Breast epithelium (tissue), 4 donors: ENCODE measurements around the gene MIER2. TPM values are rescaled to one million over a fixed set of nuclear protein-coding genes. Genes with fewer than 3 reads are reported as not detected.

ENCODE experiments used
- DNase-seq, 2 donors: peaks; one replicate each; pipeline ENCODE4 v3.0.0-alpha.2; 2019; ENCODE audit warnings: low spot score in 2 of 2
- H3K27ac ChIP-seq, 2 donors: fragments of 200-600 bp; sonication (generic) in 1 of 2; one replicate each; pipeline ENCODE4 v1.5.1; 2016 to 2019; ENCODE audit warnings: mild to moderate bottlenecking in 1 of 2
- H3K27me3 ChIP-seq, 2 donors: fragments of 200-600 bp; sonication (generic) in 1 of 2; one replicate each; pipeline versions ENCODE4 v1.5.1 to v1.6.0; 2017 to 2019; ENCODE audit warnings: control low read depth in 1 of 2, mild to moderate bottlenecking in 1 of 2
- H3K36me3 ChIP-seq: fragments of 200-600 bp; one replicate; pipeline ENCODE4 v1.5.1; 2019
- H3K4me1 ChIP-seq, 2 donors: fragments of 200-600 bp; sonication (generic); one replicate each; pipeline ENCODE4 v1.5.1; 2016 to 2019; ENCODE audit warnings: control low read depth in 1 of 2
- H3K4me3 ChIP-seq, 3 donors: fragments of 200-600 bp; sonication (generic); 1 replicate in 2 of 3; 2 replicates in 1 of 3; pipeline ENCODE4 v1.5.1; 2016 to 2019; ENCODE audit warnings: mild to moderate bottlenecking in 3 of 3, moderate library complexity in 2 of 3
- H3K9me3 ChIP-seq, 2 donors: fragments of 200-600 bp; sonication (generic) in 1 of 2; one replicate each; pipeline ENCODE4 v1.5.1; 2016 to 2019; ENCODE audit warnings: control low read depth in 1 of 2
- CTCF ChIP-seq, 3 donors: fragments of 450-650 bp; IDR thresholded peaks; one replicate each; pipeline ENCODE4 v1.5.1; 2016 to 2017; ENCODE audit warnings: antibody characterized with exemption in 3 of 3, mild to moderate bottlenecking in 3 of 3, moderate library complexity in 3 of 3
- POLR2A ChIP-seq: fragments of 450-650 bp; IDR thresholded peaks from one replicate; pipeline ENCODE4 v1.6.1; 2016; ENCODE audit warnings: antibody characterized with exemption, mild to moderate bottlenecking, moderate library complexity
- POLR2AphosphoS5 ChIP-seq, 3 donors: sonication (generic); formaldehyde crosslinking; IDR thresholded peaks; one replicate each; pipeline ENCODE4 v1.6.1; 2017; ENCODE audit warnings: antibody characterized with exemption in 3 of 3
- intact Hi-C: fragments of 100-400 bp; cut with DNase I; formaldehyde crosslinking; loops from one replicate; pipeline ENCODE4 v1.15.1; 2023; ENCODE audit warnings: low total_unique reads
- total RNA-seq, 3 donors: library from RNA; depleted of rRNA; stranded (reverse); fragments of >200 nt; gene quantifications; one replicate each; pipeline ENCODE4 v1.1.0, GENCODE V29; 2016

Gene MIER2
- total RNA-seq, 3 donors from 2014 or later: 5.4 to 17.0 (median 12.8) TPM

GRCh38 chr19:374886-375235 is 30.3 kb upstream of the MIER2 start:
- no peak for TF ChIP-seq CTCF (IDR thresholded peaks at IDR 0.05)
- TF ChIP-seq POLR2A: no peak
- no peaks in the 10 kb centered on the region for H3K36me3 ChIP-seq
- peaks cover 0 to 12% of the 10 kb centered on the region in 2 donors for H3K4me1 ChIP-seq
- H3K27ac ChIP-seq: no peak overlapping the region
- intact Hi-C loops: no loop called here
- no peak overlapping the region for H3K4me3 ChIP-seq
- no peaks in the 10 kb centered on the region for H3K9me3 ChIP-seq
- peaks cover 0 to 14% of the 10 kb centered on the region in 2 donors for H3K27me3 ChIP-seq
- no peak for DNase-seq

DNA sequence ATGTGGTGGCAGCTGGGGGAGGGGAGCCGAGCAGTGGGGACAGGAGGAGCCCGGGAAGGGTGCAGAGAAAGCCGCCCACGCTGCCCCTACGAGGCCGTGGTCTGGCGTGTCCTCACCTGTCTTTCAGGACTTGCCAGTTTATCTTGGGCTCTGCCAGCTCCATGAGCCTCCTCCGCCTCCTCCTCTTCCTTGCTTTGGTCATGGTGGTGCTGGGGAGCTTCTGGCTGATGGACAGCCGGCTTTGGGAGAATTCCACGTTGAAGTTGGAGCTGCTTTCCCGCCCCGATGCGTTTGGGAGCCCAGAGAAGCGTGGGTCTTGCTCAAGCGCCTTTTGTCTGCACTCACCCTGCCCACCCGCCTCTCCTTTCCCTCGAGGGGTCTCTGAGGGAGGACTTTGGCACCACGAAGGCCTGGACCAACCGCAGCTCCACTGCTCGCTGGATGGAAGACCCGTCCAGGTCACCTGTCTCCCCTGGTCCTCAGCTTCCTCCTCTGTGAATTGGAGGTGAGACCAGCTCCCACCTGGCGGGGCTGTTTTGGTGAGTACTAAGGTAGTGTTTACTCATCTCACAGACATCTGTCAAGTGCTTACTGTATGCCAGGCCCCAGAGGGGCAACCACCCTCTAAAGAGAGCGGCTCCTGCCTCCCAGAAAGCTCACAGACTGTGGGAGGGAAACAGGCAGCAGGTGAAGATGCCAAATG is 29.7 kb upstream of the MIER2 start:
- H3K27me3 ChIP-seq: peaks cover 0 to 14% of the 10 kb centered on the region in 2 donors
- intact Hi-C loops: no loop called here
- H3K4me3 ChIP-seq: peak overlapping the region in 2 of 3 donors; percentile 22 to 47
- H3K36me3 ChIP-seq: no peaks in the 10 kb centered on the region
- no peak overlapping the region for H3K27ac ChIP-seq
- TF ChIP-seq POLR2AphosphoS5 (IDR thresholded peaks at IDR 0.05): no peak
- no peak for TF ChIP-seq CTCF (IDR thresholded peaks at IDR 0.05)
- TF ChIP-seq POLR2A: no peak
- DNase-seq: peak in 1 of 2 donors; percentile 48
- H3K4me1 ChIP-seq: peaks cover 0 to 12% of the 10 kb centered on the region in 2 donors
- H3K9me3 ChIP-seq: no peaks in the 10 kb centered on the region

GRCh38 chr19:373391-374182 is 29.0 kb upstream of the MIER2 start:
- Histone ChIP-seq H3K27me3 (peaks cover 0 to 14% of the 10 kb centered on the region in 2 donors), H3K4me3 (peak overlapping the region in 2 of 3 donors; percentile 22 to 47)
- no peak for DNase-seq

GRCh38 chr19:372306-372890 is 27.8 kb upstream of the MIER2 start:
- no peaks in the 10 kb centered on the region for H3K9me3 ChIP-seq
- H3K27ac ChIP-seq: no peak overlapping the region
- no peaks in the 10 kb centered on the region for H3K36me3 ChIP-seq
- no peak for DNase-seq
- TF ChIP-seq CTCF (IDR thresholded peaks at IDR 0.05): no peak
- no peak for TF ChIP-seq POLR2A
- no peak for TF ChIP-seq POLR2AphosphoS5 (IDR thresholded peaks at IDR 0.05)
- intact Hi-C loops: no loop called here
- H3K4me3 ChIP-seq: no peak overlapping the region
- peaks cover 0 to 14% of the 10 kb centered on the region in 2 donors for H3K27me3 ChIP-seq
- H3K4me1 ChIP-seq: peaks cover 0 to 12% of the 10 kb centered on the region in 2 donors

More at GRCh38 chr19:373391-374182, 29.0 kb upstream of the MIER2 start:
- no peaks in the 10 kb centered on the region for H3K36me3 ChIP-seq
- peaks cover 0 to 12% of the 10 kb centered on the region in 2 donors for H3K4me1 ChIP-seq
- no peak overlapping the region for H3K27ac ChIP-seq
- TF ChIP-seq POLR2A: no peak
- no peak for TF ChIP-seq POLR2AphosphoS5 (IDR thresholded peaks at IDR 0.05)
- no peak for TF ChIP-seq CTCF (IDR thresholded peaks at IDR 0.05)
- intact Hi-C loops: no loop called here
- H3K9me3 ChIP-seq: no peaks in the 10 kb centered on the region
